ENCODE measurements around the gene PHLDA2.

PHLDA2 gene

DNA sequence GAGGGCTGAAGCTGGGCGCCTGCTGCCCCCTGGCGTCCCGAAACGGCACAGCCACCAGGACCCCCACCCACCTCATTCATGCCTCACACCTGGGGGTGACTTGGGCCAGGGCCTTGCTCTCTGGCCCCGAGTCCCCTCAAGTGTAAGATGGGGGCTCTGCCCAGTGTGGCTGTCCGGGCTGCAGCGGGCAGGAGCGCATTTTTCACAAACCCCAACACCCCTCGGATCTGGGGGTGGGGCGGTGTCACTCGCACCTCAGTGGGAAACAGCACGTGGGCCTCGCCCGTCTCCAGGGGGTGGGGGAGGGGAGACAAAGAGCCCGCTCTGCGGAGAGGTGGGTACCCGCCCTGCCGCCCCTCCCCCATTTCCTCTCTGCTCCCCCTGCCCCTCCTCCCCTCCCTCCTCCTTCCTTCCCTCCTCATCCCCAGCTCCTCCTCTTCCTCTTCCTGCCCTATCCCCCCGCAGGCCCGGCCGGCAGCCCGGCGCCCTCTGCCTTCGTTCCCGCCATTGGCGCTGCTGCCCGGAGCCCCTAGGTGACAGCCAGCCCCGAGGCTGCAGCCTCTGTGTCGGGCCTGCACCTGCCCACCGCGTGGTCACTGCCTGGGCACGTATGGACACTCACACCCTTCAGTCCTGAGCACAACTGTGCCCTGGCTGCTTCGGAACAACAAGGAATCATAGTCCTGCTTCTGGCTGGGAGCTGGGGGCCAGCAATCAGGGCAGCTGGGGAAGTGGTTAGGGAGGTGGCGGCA is 36.8 kb downstream of the PHLDA2 start:
- peak; percentile 88 for DNase-seq

DNA sequence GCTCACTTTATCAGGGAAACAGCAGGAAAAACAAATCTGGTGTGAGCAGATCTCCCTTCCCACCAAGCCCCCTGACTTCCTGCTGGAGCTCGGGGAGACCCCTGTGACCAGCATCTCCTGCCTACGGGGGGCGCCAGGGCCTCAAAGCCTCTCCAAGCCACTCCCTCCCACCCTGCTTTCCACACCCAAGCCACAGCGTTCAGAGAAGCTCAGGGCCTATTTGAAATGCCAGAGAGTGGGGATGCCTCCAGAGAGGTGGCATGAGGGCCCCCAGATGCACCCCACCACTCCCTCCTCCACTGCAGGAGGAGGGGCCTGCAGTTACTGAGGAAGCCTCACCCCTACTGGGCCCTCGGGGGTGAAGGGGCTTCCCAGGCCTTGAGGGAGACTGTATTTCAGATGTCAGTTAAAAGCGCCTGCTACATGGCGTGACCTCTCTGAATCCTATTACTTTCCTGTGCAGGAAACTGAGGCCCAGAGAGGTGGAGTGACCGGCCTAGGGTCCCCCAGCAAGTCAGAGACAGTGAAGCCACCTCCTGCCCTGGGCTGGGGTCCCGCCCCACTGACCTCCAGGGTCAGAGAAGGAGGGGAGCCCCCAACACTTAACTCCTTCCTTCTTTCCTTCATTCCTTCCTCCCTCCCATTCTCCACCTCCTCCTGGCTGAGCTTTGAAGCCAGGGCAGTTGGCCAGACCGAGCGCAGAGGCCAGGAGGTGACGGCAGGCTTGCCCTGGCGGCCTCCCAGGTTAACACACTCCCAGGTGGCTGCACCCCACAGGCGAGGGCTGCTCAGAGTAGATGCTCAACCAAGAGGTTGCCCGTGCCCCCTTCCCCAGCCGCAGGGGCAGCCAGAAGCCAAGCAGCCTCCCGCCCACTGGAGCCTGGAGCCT is 37.6 kb downstream of the PHLDA2 start:
- DNase-seq, result no peak

DNA sequence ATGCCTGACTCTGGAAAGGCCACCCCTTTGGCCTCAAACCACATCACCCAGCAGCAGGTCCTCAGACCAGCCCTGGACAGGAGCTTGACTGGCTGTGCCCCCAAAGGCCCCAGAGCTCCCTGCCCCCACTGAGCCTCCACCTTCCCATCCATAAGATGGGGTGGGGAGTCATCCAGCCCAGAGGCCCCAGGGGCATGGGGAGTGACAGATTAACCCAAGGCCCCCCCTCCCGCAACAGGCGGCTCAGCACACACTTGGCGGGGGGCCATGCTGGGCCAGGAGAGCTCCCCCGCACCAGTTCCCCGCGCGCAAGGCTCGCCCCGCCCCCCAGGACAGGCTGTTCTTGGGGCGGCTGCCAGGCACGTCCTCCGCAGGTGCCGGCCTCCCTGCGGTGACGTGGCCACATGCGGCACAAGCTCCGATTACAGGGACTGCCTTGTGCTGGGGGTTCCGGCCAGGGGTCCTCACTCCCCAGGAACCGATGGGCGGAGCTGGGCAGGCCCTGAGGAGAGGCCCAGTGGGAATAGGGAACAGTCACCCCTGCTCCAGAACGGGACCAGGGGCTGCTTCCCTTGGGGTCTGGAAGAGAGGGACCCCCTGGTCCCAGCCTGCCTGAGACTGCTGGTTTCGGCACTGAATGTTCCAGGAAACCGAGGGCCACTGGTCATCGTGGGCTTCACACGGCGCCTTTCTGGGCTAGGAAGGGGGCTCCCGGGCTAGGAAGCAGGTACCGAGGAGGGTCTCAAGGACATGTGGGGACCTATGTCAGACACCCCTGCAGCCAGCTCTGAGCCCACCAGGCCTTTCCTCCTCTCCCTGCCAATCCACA is 38.5 kb downstream of the PHLDA2 start:
- DNase-seq, result peak; percentile 46

DNA sequence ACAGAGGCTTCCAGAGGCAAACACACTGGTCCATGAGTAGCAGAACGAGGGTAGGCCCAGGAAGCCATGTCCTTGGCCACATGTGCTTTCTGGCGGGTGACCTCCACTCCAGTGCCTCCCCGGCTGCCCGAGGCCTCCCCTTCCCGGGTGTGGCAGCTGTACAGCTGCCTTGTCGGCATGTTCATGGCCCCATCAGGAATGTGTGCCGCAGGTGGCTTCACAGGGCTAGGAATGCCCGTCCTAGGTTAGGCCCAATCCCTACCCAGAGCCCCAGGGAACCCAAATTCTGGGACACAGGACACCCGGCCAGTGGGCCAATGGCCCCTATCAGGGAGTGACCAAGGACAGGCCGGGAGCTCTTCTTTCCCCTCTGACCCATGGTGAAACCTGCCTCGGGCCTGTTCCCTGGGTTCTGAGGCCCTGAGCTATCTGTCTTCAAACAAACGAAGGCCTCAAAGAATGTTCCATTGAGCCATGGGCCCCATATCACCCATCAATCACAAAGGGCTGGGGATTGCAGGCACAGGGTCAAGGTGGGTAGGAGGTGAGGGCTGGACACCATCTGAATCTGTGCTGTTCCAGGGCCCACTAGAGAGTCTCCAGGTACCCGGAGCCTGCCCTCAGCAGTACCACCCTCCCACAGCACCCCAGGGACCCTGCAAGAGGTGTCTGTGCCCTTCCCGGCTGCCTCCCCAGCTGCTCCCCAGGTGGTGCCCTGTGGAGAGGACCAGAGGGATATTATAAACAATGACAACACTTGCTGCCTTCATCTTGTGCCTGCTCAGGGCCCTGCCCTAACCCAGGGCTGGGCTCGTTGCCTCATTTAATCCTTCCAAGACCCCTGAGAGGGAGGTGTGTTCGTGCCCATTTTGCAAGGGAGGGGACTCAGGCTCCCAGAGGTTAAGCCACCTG is 39.6 kb downstream of the PHLDA2 start:
- no peak for DNase-seq

DNA sequence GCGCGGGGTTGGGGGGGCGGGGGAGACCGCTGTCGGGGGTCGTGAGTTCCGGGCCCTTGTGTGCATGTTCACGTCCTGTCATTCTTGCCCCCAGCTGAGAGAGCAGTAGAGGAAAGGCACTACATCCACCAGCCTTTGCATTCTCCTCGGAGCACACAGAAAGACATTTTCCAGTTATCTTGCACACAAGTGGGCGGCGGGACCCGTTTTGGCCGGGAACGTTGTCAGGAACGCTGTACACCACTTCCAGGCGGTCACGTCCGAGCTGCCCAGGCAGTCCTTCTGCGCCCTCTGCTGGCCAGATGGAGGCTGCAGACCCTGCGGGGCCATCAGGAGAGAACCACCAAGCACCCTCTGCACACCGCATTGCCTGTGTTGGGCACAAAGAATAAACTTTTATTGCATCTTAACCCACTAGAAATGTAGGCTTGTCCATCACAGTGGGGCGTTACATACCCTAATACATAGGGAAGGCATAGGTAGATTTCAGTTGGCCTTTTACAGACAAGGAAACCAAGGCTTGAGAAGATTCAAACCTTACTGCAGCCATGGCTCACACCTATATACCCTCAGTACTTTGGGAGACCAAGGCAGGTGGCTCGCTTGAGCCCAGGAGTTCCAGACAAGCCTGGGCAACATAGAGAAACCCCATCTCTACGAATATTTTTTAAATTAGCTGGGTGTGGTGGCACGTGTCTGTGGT is 40.8 kb downstream of the PHLDA2 start:
- DNase-seq, result peak; percentile 94

DNA sequence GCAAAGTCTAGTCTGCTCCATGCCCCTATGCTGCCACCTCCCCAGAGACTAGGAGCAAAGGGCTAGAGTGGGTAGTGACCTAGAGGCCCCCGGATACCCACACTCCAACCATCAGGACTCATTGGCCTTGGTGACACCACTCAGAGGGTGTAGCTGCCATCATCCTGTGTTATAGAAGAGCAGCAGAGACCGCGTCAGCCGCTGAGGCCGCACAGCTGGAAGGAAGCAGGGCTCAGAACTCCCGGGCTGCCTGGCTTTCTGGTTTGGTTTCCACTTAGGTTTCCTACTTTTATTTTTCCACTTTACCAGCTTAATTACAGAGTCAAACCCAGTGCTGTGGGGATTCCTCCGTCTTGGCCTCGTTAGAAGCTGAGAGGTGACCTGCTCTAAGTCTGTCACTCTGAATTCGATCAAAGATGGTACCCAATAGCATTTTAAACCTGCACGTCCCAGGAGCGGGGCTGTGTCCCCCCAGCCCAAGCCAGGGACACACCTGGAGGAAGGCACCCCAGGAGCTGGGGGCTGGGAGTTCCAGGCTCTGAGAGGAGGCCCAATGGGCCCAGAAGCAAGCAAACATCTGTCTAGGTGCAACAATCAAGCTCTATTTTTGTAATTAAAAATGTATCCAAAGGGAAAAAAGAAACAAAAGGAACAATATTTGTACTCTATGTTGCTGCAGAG is 41.6 kb downstream of the PHLDA2 start:
- no peak for DNase-seq

DNA sequence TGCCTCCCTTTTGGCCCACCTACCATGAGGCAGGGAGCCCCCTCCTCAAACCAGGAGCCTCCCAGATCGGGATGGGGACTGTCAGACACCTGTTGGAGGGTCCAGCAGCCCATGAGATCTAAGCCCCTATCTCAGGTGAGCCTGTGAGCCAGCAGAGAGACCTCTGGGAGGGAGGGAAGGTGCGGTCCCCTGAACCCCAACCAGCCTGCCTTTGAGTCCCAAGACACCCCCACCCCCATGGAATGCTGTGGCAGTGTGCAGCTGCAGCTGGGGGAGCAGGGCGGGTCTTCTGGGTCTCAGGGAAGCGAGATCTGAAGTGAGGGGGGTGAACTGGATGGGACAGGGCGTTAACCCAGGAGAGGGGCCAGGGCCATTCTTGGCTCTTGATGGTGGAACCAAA is 42.3 kb downstream of the PHLDA2 start:
- DNase-seq, result no peak

DNA sequence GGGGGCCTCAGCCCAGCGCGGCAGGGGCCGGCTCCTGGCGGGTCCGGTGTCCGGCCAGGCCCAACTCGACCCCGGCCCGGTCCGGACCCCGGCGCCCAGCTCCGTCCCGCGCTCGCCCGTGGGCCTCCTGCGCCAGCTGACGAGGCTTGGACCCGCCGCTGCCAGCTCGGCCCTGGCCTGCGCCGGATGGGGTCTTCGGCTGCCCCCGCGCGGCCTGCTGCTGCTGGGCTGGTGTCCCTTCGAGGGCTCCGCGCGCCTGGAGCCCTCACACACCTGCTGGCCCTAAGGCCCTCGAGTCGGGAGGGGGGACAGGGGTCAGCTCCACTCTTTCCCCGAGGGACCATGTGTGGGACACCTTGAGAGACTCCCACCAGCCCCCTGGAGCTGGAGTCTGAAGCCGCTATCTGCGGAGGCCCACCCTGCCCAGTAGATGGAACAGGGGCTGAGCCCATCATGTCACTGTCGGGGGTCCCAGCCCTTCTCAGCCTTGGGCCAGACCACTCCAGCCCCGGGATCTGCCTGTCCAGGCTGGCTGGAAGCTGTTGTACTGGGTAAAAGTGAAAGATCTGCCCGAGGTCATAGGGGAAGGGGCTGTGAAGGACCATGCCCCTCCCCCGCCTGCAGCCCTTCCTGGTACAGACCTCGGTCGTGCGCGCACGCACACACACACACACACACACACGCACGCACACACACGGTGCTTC is 42.9 kb downstream of the PHLDA2 start:
- peak; percentile 29 for DNase-seq

DNA sequence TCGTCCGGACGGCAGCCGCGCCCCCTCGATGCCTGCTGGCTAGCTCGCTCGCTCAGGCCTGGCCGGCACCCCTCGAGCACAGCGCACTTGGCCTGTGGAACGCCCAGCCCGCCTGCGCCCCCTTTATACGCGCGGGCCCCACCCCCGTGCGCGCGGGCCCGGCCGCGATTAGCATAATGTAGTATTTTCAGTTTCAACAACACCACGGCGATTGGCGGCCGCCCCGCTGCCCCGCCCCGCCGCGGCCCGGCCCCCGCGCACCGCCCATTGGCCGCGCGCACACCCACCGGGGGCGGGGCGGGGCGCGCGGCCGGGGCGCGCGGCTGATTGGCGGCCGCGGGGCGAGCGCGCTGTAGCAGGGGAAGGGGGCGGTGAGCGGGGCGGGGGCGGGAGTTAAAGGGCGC is 43.5 kb downstream of the PHLDA2 start, which contains the start of gene CDKN1C:
Gene CDKN1C, minus strand, starts transcription at position 98 of the 404 bp plus-strand sequence. CDS start 319 bp downstream, outside the sequence.
- peak; percentile 88 for DNase-seq

DNA sequence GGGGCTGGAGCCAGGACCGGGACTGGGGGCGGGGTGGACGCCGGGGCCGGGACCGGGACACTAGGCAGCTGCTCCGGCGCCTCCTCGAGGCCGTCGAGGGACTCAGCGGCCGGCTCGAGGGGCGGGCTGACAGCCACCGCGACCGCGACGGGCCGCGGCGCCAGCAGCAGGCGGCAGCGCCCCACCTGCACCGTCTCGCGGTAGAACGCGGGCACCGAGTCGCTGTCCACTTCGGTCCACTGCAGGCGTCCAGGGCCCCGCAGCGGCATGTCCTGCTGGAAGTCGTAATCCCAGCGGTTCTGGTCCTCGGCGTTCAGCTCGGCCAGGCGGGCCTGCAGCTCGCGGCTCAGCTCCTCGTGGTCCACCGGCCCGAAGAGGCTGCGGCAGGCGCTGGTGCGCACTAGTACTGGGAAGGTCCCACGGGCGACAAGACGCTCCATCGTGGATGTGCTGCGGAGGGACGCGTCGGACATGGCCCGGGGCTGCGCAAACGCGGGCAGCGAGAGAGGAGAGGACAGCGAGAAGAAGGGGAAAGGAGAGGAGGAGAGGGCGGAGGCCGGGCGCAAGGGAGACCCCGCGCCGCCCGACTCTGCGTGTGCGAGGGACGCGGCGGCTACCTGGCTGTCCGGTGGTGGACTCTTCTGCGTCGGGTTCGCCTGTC is 44.1 kb downstream of the PHLDA2 start:
- DNase-seq, result peak; percentile 41

DNA sequence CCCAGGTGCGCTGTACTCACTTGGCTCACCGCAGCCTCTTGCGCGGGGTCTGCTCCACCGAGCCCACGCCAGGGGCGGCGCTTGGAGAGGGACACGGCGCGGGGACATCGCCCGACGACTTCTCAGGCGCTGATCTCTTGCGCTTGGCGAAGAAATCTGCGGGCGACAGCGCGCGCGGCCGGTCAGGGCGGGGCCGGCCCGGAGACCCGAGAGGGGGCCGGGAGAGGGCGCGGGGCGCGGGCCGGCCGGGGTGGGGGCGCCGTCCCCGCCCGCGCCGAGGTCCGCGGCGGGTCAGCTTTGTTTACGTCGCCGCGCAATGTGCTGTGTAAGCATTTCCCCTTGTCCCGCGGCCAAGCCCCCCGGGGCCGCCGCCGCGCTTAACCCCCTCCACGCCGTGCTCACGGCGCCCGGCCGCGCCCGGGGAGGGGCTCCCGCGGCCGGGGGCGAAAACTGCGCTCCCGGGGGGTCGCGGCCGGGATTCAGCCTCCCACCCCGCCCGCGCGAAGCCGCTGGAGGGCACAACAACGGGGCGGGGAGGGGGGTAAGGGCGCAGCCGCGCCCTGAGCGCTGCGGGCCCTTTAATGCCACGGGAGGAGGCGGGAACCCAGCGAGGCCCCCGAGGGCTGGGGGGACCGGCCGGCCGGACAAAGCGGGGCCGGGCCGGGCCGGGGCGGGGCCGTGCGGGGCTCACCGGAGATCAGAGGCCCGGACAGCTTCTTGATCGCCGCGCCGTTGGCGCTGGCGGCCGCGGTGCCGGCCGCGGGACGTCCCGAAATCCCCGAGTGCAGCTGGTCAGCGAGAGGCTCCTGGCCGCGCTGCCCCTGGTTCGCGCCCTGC is 45.0 kb downstream of the PHLDA2 start:
- peak; percentile 21 for DNase-seq

DNA sequence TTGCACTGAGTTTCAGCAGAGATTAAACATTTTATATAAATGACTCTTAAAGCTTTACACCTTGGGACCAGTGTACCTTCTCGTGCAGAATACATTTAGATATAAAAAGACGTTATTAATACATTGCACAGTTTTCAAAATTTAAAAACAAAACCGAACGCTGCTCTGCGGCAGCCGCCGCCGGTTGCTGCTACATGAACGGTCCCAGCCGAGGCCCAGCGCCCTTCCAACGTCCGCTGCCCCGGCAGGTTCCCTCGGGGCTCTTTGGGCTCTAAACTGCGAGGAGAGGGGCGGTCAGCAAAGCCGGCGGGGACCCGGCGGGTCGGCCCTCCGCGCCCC is 45.6 kb downstream of the PHLDA2 start:
- no peak for DNase-seq

DNA sequence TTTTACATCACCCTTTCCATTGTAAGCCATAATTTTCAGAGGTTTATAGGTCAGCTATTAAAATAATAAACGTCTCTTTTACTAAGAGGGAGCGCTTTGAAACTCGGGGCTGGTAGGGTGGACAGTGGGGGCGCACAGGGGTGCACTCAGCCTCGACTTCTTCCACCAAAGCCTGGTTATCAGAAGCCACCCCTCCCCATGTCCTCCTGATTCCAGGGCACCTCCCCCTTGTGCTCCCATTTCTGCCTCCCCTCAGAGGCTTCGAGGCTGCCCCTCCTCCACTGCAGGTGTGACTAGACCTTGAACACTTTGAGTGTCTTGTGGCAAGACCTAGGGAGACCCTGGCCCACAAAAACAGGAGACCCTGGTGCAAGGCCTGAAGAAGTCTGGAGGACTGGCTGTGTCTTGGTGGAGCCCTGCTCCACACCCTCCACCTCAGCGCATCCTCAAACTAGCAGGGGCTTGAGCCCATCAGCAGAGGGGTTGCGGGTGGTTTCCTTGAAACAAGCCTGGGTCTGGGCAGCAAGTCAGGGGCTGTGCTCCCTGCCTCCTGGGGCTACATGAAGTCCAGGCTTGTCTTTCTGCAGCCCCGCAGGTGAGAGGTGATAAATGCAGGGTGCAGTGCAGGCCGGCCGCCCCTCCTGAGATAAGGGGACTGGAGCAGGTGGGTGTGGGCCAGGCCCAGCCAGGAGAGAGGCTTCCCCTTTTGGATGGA is 46.7 kb downstream of the PHLDA2 start:
- DNase-seq, result no peak

DNA sequence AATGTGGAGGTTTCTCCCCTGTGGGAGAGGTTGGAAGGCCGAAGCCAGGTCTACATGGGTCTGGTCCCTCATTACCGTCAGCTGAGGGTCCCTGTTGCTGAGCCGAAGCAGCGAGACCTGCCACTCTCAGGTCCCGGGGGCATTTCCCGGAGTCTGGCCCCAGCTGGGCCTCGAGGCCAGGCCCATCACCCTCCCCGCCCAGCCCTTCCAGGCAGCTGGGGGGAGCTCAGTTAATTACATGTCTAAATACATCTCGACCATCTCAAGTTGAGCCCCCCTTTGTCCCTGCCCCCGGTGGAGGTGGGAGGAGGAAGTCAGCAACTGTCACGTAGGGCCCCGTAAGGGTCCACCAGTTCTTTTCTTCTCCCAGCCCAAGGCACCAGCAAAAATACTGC is 47.2 kb downstream of the PHLDA2 start:
- no peak for DNase-seq

DNA sequence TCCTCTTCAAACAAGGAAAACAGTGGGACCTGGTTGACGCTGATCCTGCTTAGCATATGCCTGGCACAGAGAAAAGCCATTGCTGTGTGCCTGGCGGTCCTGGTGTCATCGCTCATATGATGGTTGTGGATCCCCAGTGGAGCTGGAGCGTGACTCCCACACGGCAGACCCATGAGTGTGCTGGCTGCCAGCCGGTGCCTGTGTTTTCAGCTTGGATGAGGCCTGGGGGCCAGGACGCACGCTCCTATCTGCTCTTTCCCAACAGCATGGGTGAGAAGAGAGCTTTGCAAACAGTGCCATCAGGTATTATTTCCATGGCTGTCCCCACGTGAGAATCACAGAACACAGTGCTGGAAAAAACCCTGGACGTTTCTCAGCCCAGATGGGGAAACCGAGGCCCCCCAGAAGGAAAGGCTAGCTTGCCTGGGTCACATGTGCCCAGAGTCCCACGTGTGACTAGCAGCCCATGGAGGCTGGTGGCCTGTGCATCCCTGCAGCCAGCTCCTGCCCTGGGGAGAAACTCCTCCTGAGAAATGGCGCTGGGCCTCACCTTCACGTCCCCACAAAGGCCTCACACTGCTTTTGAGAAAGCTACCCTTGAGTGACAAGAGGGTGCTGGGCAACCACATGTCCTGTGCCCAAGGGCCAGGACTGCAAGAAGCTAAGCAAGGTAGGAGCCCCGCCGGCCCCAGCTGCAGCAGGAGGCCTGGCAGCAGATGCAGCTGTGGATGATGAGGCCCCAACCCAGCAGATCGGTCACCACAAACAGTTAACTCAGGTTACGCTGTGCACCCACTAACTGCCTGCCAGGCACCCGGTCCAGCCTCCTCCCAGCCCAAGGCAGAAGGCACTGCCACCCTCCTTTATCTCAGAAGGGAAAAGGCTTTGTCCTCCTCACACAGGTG is 47.9 kb downstream of the PHLDA2 start:
- DNase-seq, result no peak

DNA sequence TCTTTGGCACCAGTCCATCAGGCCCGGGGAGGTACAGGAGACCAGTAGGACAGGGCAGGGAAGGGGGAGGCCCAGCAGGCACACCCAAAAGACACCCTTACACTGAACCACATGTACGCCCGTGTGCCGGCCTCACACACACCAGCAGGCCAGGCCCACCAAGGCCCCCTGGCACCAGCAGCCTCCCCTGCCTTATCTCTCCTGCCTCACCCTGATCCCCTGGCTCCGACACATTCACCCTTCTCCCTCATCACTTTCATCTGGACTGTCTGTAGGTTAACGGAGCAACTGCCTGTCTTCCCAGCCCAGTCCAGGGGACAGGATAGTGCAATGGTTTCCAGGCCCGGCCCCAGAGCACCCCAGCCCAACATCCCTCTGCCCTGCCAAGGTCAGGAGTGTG is 48.6 kb downstream of the PHLDA2 start:
- no peak for DNase-seq

DNA sequence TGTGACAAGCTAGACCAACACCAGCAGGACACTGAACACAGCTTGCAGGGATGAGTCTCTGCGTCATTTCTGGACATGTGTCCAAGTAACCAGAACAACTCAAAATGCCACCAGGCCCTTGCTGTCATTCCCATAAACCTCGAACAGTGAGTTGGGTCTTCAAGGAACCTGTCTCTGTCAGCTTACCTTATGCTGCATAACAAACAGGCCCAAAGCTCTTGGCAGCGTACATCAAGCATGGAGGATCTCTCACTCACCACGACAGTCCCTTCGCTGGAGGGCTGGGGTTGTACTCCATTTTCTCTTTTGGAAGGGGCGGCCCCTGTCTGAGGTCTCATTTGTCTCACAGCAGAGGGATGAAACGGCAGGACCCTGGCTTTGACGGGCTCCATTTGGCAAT is 50.4 kb downstream of the PHLDA2 start:
- no peak for DNase-seq
